Measurements from ENCODE around the gene E2F4.
A peak's percentile ranks its signal among the peaks of the same experiment; 100 is the strongest.

The E2F4 gene

DNA sequence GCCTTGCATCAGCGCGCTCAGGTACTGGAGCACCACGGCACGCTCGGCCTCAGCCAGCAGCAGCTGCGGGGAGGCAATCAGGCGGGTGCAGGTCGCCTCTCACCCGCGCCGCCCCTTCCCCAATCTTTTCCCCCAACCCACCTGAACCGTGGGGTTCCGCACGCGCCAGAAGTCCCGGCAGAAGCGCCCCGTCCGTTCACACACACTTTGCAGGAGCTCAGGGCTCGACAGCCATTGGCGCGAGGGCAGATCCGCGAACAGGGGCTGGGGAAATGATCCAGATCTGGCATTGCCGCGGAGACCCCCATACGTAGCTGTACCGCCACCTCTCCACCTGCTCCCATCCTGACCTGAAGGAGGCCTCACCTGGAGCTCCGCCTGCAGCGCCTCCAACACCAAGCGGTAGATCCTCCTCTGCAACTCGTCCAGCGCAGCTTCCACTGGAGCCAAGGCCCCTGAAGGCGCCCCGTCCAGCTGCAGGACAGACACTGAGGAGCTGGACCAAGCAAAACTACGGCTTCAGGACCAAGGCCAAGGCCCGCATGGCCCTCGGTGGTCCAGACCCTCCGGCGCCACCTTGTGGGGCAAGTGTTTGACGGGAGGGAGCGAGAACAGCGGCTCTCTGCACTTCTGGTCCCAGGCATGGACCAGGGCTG, 6.8 kb upstream of the E2F4 start (continued):
- no peak for TF ChIP-seq TSHZ2 (CRISPR knock-in tag; IDR thresholded peaks at IDR 0.05)
- TF ChIP-seq PATZ1 (CRISPR knock-in tag; IDR thresholded peaks at IDR 0.05; ENCODE audit: borderline replicate concordance) = no peak
- TF ChIP-seq GLIS3 (CRISPR knock-in tag; IDR thresholded peaks at IDR 0.05) = no peak
- no peak for TF ChIP-seq SNAI2 (CRISPR knock-in tag; IDR thresholded peaks at IDR 0.05)
- TF ChIP-seq BACH2 (CRISPR knock-in tag; IDR thresholded peaks at IDR 0.05; ENCODE audit: borderline replicate concordance) = no peak
- no peak for TF ChIP-seq PPARA (CRISPR knock-in tag; IDR thresholded peaks at IDR 0.05; ENCODE audit: borderline replicate concordance)
- no peak for TF ChIP-seq OSR1 (CRISPR knock-in tag; IDR thresholded peaks at IDR 0.05)
- no peak for TF ChIP-seq ZFP3 (CRISPR knock-in tag; IDR thresholded peaks at IDR 0.05)
- TF ChIP-seq ISL1 (CRISPR knock-in tag; IDR thresholded peaks at IDR 0.05) = no peak
- no peak for TF ChIP-seq RARB (CRISPR knock-in tag; IDR thresholded peaks at IDR 0.05)
- no peak for TF ChIP-seq ZNF8 (CRISPR knock-in tag; IDR thresholded peaks at IDR 0.05)

- no peak for ATAC-seq
- TF ChIP-seq ARNTL (CRISPR knock-in tag; IDR thresholded peaks at IDR 0.05; ENCODE audit: borderline replicate concordance, low read depth) (no peak), CSDC2 (CRISPR knock-in tag; IDR thresholded peaks at IDR 0.05) (no peak), ZNF565 (CRISPR knock-in tag; conservative IDR thresholded peaks at IDR 0.05; ENCODE audit: low read depth) (no peak), ZNF8 (CRISPR knock-in tag; IDR thresholded peaks at IDR 0.05) (no peak), TSHZ2 (CRISPR knock-in tag; IDR thresholded peaks at IDR 0.05) (no peak), OSR1 (CRISPR knock-in tag; IDR thresholded peaks at IDR 0.05) (no peak), SNAI2 (CRISPR knock-in tag; IDR thresholded peaks at IDR 0.05) (no peak), TCF4 (CRISPR knock-in tag; IDR thresholded peaks at IDR 0.05; ENCODE audit: borderline replicate concordance) (no peak), TOX (CRISPR knock-in tag; IDR thresholded peaks at IDR 0.05; ENCODE audit: borderline replicate concordance) (no peak), ISL1 (CRISPR knock-in tag; IDR thresholded peaks at IDR 0.05) (no peak), ZC3H10 (CRISPR knock-in tag; IDR thresholded peaks at IDR 0.05) (no peak), PPARA (CRISPR knock-in tag; IDR thresholded peaks at IDR 0.05; ENCODE audit: borderline replicate concordance) (no peak), GLIS3 (CRISPR knock-in tag; IDR thresholded peaks at IDR 0.05) (no peak), ZNF70 (CRISPR knock-in tag; IDR thresholded peaks at IDR 0.05) (no peak)
- TF ChIP-seq, protein P1, sequence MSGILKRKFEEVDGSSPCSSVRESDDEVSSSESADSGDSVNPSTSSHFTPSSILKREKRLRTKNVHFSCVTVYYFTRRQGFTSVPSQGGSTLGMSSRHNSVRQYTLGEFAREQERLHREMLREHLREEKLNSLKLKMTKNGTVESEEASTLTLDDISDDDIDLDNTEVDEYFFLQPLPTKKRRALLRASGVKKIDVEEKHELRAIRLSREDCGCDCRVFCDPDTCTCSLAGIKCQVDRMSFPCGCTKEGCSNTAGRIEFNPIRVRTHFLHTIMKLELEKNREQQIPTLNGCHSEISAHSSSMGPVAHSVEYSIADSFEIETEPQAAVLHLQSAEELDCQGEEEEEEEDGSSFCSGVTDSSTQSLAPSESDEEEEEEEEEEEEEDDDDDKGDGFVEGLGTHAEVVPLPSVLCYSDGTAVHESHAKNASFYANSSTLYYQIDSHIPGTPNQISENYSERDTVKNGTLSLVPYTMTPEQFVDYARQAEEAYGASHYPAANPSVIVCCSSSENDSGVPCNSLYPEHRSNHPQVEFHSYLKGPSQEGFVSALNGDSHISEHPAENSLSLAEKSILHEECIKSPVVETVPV (CRISPR knock-in tag; IDR thresholded peaks at IDR 0.05) = no peak
These were observed 6.3 kb upstream of the E2F4 start for GRCh38 chr16:67185651-67186134.

- TF ChIP-seq BACH2 (CRISPR knock-in tag; IDR thresholded peaks at IDR 0.05; ENCODE audit: borderline replicate concordance) = no peak
- TF ChIP-seq ZNF70 (CRISPR knock-in tag; IDR thresholded peaks at IDR 0.05) = no peak
- TF ChIP-seq ISL1 (CRISPR knock-in tag; IDR thresholded peaks at IDR 0.05) = no peak
- no peak for TF ChIP-seq RARB (CRISPR knock-in tag; IDR thresholded peaks at IDR 0.05)
- no peak for TF ChIP-seq PATZ1 (CRISPR knock-in tag; IDR thresholded peaks at IDR 0.05; ENCODE audit: borderline replicate concordance)
- peak; percentile 23 for ATAC-seq
These were observed 5.4 kb upstream of the E2F4 start for GRCh38 chr16:67186550-67186950.

Measured in SK-N-SH treated with all-trans-retinoic acid at 6 μM for 48 hours (cell line).